MM.1S (cell line): ENCODE measurements around the gene RAB31.

Source experiments
- CTCF ChIP-seq: fragments of 300-600 bp; sonication (generic); IDR thresholded peaks from 2 replicates; pipeline ENCODE4 v1.5.1; 2016; ENCODE audit warnings: antibody characterized with exemption, low read length, mixed read lengths
- EZH2 ChIP-seq: fragments of 300-600 bp; sonication (generic); optimal IDR thresholded peaks from 2 replicates; pipeline ENCODE3; 2017; ENCODE audit warnings: low read depth, mild to moderate bottlenecking, antibody characterized with exemption, low read length, mixed read lengths

GRCh38 chr18:9665314-9665713 is 42.8 kb upstream of the RAB31 start:
- TF ChIP-seq CTCF: no peak
- TF ChIP-seq EZH2: no peak
